Measurements from ENCODE around the gene RAPGEF5. TPM values are rescaled to one million over a fixed set of nuclear protein-coding genes. Genes with fewer than 3 reads are reported as not detected.

The RAPGEF5 gene
- total RNA-seq, 4 donors from 2014 or later: 26.5 to 76.6 (median 39.3) TPM

DNA sequence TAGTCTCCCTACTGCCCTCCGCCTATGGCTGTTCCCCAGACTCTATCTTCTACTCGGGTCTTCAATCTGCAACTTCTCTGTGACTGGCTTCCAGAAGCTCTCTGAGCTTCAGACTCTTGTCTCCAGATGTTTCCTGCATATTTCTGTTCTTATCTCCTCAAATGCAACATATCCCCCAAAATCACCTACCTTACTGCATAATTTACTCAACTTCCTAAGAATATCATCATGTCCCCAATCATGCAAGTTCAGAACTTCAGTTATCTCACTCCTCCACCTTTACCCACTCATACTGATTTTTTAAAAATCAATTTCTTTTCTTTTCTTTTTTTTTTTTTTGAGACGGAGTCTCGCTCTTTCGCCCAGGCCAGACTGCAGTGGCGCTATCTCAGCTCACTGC lies 68.8 kb downstream of the RAPGEF5 start:
- TF ChIP-seq POLR2A (IDR thresholded peaks at IDR 0.05): no peak
- TF ChIP-seq, protein P1, sequence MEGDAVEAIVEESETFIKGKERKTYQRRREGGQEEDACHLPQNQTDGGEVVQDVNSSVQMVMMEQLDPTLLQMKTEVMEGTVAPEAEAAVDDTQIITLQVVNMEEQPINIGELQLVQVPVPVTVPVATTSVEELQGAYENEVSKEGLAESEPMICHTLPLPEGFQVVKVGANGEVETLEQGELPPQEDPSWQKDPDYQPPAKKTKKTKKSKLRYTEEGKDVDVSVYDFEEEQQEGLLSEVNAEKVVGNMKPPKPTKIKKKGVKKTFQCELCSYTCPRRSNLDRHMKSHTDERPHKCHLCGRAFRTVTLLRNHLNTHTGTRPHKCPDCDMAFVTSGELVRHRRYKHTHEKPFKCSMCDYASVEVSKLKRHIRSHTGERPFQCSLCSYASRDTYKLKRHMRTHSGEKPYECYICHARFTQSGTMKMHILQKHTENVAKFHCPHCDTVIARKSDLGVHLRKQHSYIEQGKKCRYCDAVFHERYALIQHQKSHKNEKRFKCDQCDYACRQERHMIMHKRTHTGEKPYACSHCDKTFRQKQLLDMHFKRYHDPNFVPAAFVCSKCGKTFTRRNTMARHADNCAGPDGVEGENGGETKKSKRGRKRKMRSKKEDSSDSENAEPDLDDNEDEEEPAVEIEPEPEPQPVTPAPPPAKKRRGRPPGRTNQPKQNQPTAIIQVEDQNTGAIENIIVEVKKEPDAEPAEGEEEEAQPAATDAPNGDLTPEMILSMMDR (IDR thresholded peaks at IDR 0.05): no peak
- no peaks in the 10 kb centered on the region for H3K36me3 ChIP-seq
- no peak for DNase-seq
- no peak overlapping the region for H3K27ac ChIP-seq
- H3K9me3 ChIP-seq: no peaks in the 10 kb centered on the region
- 95 to 96% methylated on average over 6 of the region's 6 CpGs for WGBS, 2 donors
- no peaks in the 10 kb centered on the region for H3K27me3 ChIP-seq
- no peak overlapping the region for H3K4me3 ChIP-seq (replicated peaks in 1 of 3)
- intact Hi-C loops (cut with DNase I): no loop called here
- no peaks in the 10 kb centered on the region for H3K4me1 ChIP-seq

DNA sequence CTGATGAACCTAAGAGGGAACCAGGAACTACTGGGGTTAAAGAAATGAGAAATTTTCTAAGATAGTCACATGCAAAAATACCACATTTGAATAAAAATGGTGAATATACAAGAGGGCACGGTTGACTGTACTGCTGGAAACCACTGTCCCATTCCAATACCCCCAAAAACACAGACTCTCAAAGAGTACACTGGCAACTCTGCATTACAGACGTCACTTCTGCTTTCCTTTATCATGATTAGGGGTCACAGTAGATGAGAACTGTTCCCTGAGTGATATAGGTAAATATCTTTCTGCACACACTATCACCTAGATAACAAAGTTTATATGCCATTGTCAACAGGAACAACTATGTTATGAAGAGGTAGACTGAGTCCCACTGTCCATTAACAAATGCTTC lies 69.5 kb downstream of the RAPGEF5 start:
- Histone ChIP-seq H3K27me3 (no peaks in the 10 kb centered on the region), H3K27ac (no peak overlapping the region), H3K36me3 (no peaks in the 10 kb centered on the region), H3K4me3 (replicated peaks in 1 of 3) (no peak overlapping the region), H3K4me1 (no peaks in the 10 kb centered on the region), H3K9me3 (no peaks in the 10 kb centered on the region)
- TF ChIP-seq, protein P1 (IDR thresholded peaks at IDR 0.05): no peak
- TF ChIP-seq POLR2A (IDR thresholded peaks at IDR 0.05): no peak
- no peak for DNase-seq
- intact Hi-C loops (cut with DNase I): no loop called here
- 92 to 95% methylated on average over 2 of the region's 2 CpGs for WGBS, 2 donors

DNA sequence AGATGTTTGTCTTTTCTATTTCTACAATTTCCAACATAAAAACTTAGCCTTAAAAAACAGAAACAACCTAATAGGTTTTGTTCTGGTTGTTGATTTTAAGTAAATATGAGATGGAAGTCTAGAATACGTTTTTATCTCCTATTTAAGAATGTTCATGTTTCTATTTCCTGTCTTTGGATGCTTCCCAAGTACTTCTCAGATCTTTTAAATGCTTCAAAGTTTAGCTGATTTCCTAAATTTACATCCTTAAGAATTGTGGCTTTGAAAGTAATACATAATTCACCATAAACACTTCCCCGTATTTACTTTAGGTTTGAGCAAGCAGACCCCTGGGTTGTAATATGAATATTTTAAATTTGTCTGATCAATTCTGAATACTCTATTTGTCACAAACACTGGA lies 70.5 kb downstream of the RAPGEF5 start:
- Histone ChIP-seq H3K9me3 (no peaks in the 10 kb centered on the region), H3K27ac (no peak overlapping the region), H3K4me1 (no peaks in the 10 kb centered on the region), H3K4me3 (replicated peaks in 1 of 3) (no peak overlapping the region), H3K27me3 (no peaks in the 10 kb centered on the region), H3K36me3 (no peaks in the 10 kb centered on the region)
- WGBS, 2 donors: 61 to 83% methylated on average over 2 of the region's 2 CpGs
- intact Hi-C loops (cut with DNase I): no loop called here
- TF ChIP-seq, protein P1 (IDR thresholded peaks at IDR 0.05): no peak
- TF ChIP-seq POLR2A (IDR thresholded peaks at IDR 0.05): no peak
- no peak for DNase-seq

DNA sequence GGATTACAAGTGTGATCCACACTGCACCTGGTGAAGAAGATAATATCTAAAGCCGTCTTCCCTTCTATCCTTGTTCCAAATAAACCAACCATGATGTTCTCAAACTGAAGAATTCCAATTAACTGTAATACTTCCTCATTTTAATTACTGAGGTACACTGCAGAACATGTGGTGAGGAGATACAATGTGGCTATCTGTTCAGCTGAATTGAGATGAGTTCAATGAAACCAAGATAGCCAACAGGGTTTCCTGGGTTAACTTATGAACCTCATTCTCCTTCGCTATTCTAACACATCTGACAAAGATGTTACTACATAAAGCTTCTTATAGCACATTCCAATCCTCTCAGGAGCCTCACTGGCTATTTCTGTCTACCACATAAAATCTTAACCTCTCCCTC lies 75.5 kb downstream of the RAPGEF5 start:
- intact Hi-C loops (cut with DNase I): no loop called here
- Histone ChIP-seq H3K4me3 (replicated peaks in 1 of 3) (no peak overlapping the region), H3K36me3 (no peaks in the 10 kb centered on the region), H3K27me3 (no peaks in the 10 kb centered on the region), H3K9me3 (no peaks in the 10 kb centered on the region), H3K4me1 (no peaks in the 10 kb centered on the region), H3K27ac (no peak overlapping the region)
- TF ChIP-seq POLR2A (IDR thresholded peaks at IDR 0.05): no peak
- TF ChIP-seq, protein P1 (IDR thresholded peaks at IDR 0.05): no peak
- no peak for DNase-seq
- WGBS, 2 donors: 93 to 95% methylated on average over 2 of the region's 2 CpGs

DNA sequence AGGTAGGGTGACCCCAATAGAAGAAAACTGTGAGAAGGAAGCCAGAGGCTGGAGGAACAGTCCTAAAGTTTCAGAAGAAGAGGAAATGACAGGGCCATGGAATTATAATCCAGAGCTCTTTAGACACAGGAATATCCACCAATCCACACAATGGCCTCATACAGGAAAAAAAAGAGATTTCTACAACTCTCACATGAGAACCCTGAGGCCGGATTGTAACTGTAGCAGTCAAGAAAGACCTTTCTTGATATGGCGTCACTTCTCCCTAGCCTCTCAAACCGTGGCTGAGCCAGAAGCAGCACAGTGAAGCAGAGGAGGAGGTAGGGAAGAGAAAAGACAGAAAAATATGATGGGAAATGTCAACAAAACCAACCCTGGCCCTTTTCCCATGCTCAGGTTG lies 76.9 kb downstream of the RAPGEF5 start:
- intact Hi-C loops (cut with DNase I): no loop called here
- Histone ChIP-seq H3K27ac (no peak overlapping the region), H3K27me3 (no peaks in the 10 kb centered on the region), H3K4me3 (replicated peaks in 1 of 3) (no peak overlapping the region), H3K36me3 (no peaks in the 10 kb centered on the region), H3K9me3 (no peaks in the 10 kb centered on the region), H3K4me1 (no peaks in the 10 kb centered on the region)
- DNase-seq: no peak
- 89 to 95% methylated on average over 3 of the region's 3 CpGs for WGBS, 2 donors
- no peak for TF ChIP-seq POLR2A (IDR thresholded peaks at IDR 0.05)

DNA sequence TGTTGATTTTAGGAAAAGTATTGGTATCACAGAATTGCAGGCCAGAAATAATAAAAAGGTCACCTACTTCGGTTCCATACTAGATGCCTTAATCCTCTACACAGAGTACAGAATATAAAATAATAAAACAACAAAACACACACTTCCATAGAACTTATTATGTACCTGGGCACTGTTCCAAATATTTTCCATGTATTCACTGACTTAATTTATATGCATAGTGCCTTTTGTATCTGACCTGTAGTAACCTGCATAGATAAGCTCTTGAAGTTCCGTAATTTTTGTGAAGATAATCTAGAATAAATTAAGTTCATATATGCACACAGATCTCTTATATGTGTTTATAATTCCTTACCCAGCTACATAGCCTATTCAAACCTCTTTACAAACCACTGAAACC lies 78.3 kb downstream of the RAPGEF5 start:
- H3K36me3 ChIP-seq: no peaks in the 10 kb centered on the region
- no peak for DNase-seq
- H3K27me3 ChIP-seq: no peaks in the 10 kb centered on the region
- H3K27ac ChIP-seq: no peak overlapping the region
- H3K4me3 ChIP-seq (replicated peaks in 1 of 3): no peak overlapping the region
- intact Hi-C loops (cut with DNase I): no loop called here
- no peaks in the 10 kb centered on the region for H3K4me1 ChIP-seq
- 91 to 92% methylated on average over 2 of the region's 2 CpGs for WGBS, 2 donors
- H3K9me3 ChIP-seq: no peaks in the 10 kb centered on the region
- TF ChIP-seq POLR2A (IDR thresholded peaks at IDR 0.05): no peak
- TF ChIP-seq, protein P1 (IDR thresholded peaks at IDR 0.05): no peak

Measured in thyroid gland (tissue), 4 donors.